Astrocyte (in vitro differentiated cells and primary cell): ENCODE results near the gene ST6GALNAC6. TPM values are rescaled to one million over a fixed set of nuclear protein-coding genes. Genes with fewer than 3 reads are reported as not detected.

Experiments
- DNase-seq: peaks from one replicate; pipeline ENCODE4 v3.0.0-alpha.2; 2010; ENCODE audit warnings: low read depth
- FAIRE-seq: peaks from 2 replicates; lab custom pipeline; 2011; peaks lifted over from hg19 to GRCh38; lab: Jason Lieb, UNC
- H2AFZ ChIP-seq: 2 replicates; pipeline ENCODE4 v1.6.0; 2012; ENCODE audit warnings: low read depth, low read length, inconsistent platforms
- H3K27ac ChIP-seq: 2 replicates; pipeline ENCODE4 v1.5.1; 2011; ENCODE audit warnings: low read depth, low read length, inconsistent platforms
- H3K27me3 ChIP-seq: 2 replicates; pipeline ENCODE4 v1.6.0; 2011; ENCODE audit warnings: low read length, inconsistent platforms; ENCODE audit not compliant: insufficient read depth
- H3K36me3 ChIP-seq: 2 replicates; pipeline ENCODE4 v1.5.1; 2011; ENCODE audit warnings: low read length, inconsistent platforms; ENCODE audit not compliant: insufficient read depth
- H3K4me1 ChIP-seq: 2 replicates; pipeline ENCODE4 v1.5.1; 2011; ENCODE audit warnings: low read length, inconsistent platforms; ENCODE audit not compliant: insufficient read depth
- H3K4me2 ChIP-seq: 2 replicates; pipeline ENCODE4 v1.6.0; 2012; ENCODE audit warnings: low read length, inconsistent platforms
- H3K4me3 ChIP-seq: 2 replicates; pipeline ENCODE4 v1.5.1; 2011; ENCODE audit warnings: low read depth, mild to moderate bottlenecking, low read length, inconsistent platforms; ENCODE audit not compliant: insufficient read depth
- H3K79me2 ChIP-seq: 2 replicates; pipeline ENCODE4 v1.6.0; 2012; ENCODE audit warnings: mild to moderate bottlenecking, low read length, inconsistent platforms; ENCODE audit not compliant: insufficient read depth
- H3K9ac ChIP-seq: 2 replicates; pipeline ENCODE4 v1.6.0; 2012; ENCODE audit warnings: mild to moderate bottlenecking, low read length, inconsistent platforms
- H3K9me3 ChIP-seq: 2 replicates; pipeline ENCODE4 v1.5.1; 2012; ENCODE audit warnings: low read depth, mild to moderate bottlenecking, low read length, inconsistent platforms; ENCODE audit not compliant: insufficient read depth
- H4K20me1 ChIP-seq: 2 replicates; pipeline ENCODE4 v1.6.0; 2012; ENCODE audit warnings: low read length, inconsistent platforms; ENCODE audit not compliant: insufficient read depth
- H3K27ac Mint-ChIP-seq: one replicate; pipeline ENCODE4 v1.8.0; 2021; ENCODE audit warnings: mild to moderate bottlenecking, mixed read lengths; ENCODE audit not compliant: unreplicated experiment
- H3K27me3 Mint-ChIP-seq: one replicate; pipeline ENCODE4 v1.8.0; 2021; ENCODE audit warnings: low read depth, mixed read lengths; ENCODE audit not compliant: unreplicated experiment
- H3K36me3 Mint-ChIP-seq: one replicate; pipeline ENCODE4 v1.8.0; 2021; ENCODE audit warnings: low read depth, mixed read lengths; ENCODE audit not compliant: unreplicated experiment
- H3K4me1 Mint-ChIP-seq: one replicate; pipeline ENCODE4 v1.8.0; 2021; ENCODE audit warnings: low read depth, mixed read lengths; ENCODE audit not compliant: unreplicated experiment
- H3K4me3 Mint-ChIP-seq: one replicate; pipeline ENCODE4 v1.8.0; 2021; ENCODE audit warnings: mild to moderate bottlenecking, moderate library complexity, mixed read lengths; ENCODE audit not compliant: unreplicated experiment
- H3K9me3 Mint-ChIP-seq: one replicate; pipeline ENCODE4 v1.8.0; 2021; ENCODE audit warnings: mild to moderate bottlenecking, mixed read lengths; ENCODE audit not compliant: unreplicated experiment
- CTCF ChIP-seq: IDR thresholded peaks from 2 replicates; pipeline ENCODE4 v1.5.1; 2011; ENCODE audit warnings: low read depth, mild to moderate bottlenecking, inconsistent platforms, low read length, moderate library complexity; ENCODE audit not compliant: insufficient read depth
- EZH2 ChIP-seq: IDR thresholded peaks from 2 replicates; pipeline ENCODE4 v1.6.1; 2012; ENCODE audit warnings: mild to moderate bottlenecking, low read length, inconsistent platforms; ENCODE audit not compliant: insufficient read depth
- total RNA-seq: library from RNA; stranded (reverse); gene quantifications from 2 replicates; pipeline ENCODE4 v1.2.1, GENCODE V29; 2021

ST6GALNAC6 gene
- total RNA-seq, 1 donor from 2014 or later: 30.4 TPM

- Histone ChIP-seq H4K20me1 (no peaks in the 10 kb centered on the region), H3K79me2 (peaks cover 14% of the 10 kb centered on the region), H3K27me3 (no peaks in the 10 kb centered on the region), H2AFZ (no peak overlapping the region), H3K27ac (no peak overlapping the region), H3K36me3 (no peaks in the 10 kb centered on the region), H3K9ac (no peak overlapping the region), H3K4me3 (no peak overlapping the region), H3K9me3 (no peaks in the 10 kb centered on the region), H3K4me1 (peaks cover 9% of the 10 kb centered on the region), H3K4me2 (no peak overlapping the region)
- no peak for TF ChIP-seq EZH2
- no peak for TF ChIP-seq CTCF
- Mint-ChIP-seq H3K4me1 (no peaks in the 10 kb centered on the region), H3K9me3 (peaks cover 5% of the 10 kb centered on the region), H3K27ac (peak overlapping the region; percentile 58), H3K4me3 (no peak overlapping the region), H3K27me3 (peaks cover 23% of the 10 kb centered on the region), H3K36me3 (no peaks in the 10 kb centered on the region)
- FAIRE-seq (no peak), DNase-seq (no peak)
Measured at GRCh38 chr9:127858041-127858512, 41.3 kb downstream of the ST6GALNAC6 start.

GRCh38 chr9:127857278-127857677, 42.1 kb downstream of the ST6GALNAC6 start:
- peaks cover 22% of the 10 kb centered on the region for H3K79me2 ChIP-seq
- DNase-seq (no peak), FAIRE-seq (no peak)
- H2AFZ ChIP-seq: no peak overlapping the region
- no peak overlapping the region for H3K9ac ChIP-seq
- H3K4me3 ChIP-seq: no peak overlapping the region
- no peaks in the 10 kb centered on the region for H4K20me1 ChIP-seq
- no peaks in the 10 kb centered on the region for H3K9me3 ChIP-seq
- no peak for TF ChIP-seq CTCF
- no peak for TF ChIP-seq EZH2
- H3K27ac ChIP-seq: no peak overlapping the region
- no peaks in the 10 kb centered on the region for H3K4me1 Mint-ChIP-seq
- peaks cover 23% of the 10 kb centered on the region for H3K27me3 Mint-ChIP-seq
- H3K27ac Mint-ChIP-seq: no peak overlapping the region
- H3K36me3 ChIP-seq: no peaks in the 10 kb centered on the region
- H3K4me1 ChIP-seq: peaks cover 14% of the 10 kb centered on the region
- no peak overlapping the region for H3K4me3 Mint-ChIP-seq
- H3K36me3 Mint-ChIP-seq: no peaks in the 10 kb centered on the region
- H3K27me3 ChIP-seq: no peaks in the 10 kb centered on the region
- no peak overlapping the region for H3K4me2 ChIP-seq
- peaks cover 5% of the 10 kb centered on the region for H3K9me3 Mint-ChIP-seq

- Mint-ChIP-seq H3K4me3 (no peak overlapping the region), H3K27me3 (peaks cover 26% of the 10 kb centered on the region), H3K9me3 (peaks cover 5% of the 10 kb centered on the region), H3K36me3 (no peaks in the 10 kb centered on the region), H3K4me1 (no peaks in the 10 kb centered on the region), H3K27ac (no peak overlapping the region)
- Histone ChIP-seq H2AFZ (no peak overlapping the region), H3K27me3 (no peaks in the 10 kb centered on the region), H3K9me3 (no peaks in the 10 kb centered on the region), H3K4me1 (peaks cover 14% of the 10 kb centered on the region), H3K79me2 (peaks cover 28% of the 10 kb centered on the region), H3K4me3 (no peak overlapping the region), H3K9ac (no peak overlapping the region), H3K27ac (no peak overlapping the region), H3K36me3 (no peaks in the 10 kb centered on the region), H3K4me2 (no peak overlapping the region), H4K20me1 (no peaks in the 10 kb centered on the region)
- no peak for TF ChIP-seq CTCF
- no peak for TF ChIP-seq EZH2
- FAIRE-seq: no peak
- no peak for DNase-seq
Measured at GRCh38 chr9:127856729-127857116, 42.7 kb downstream of the ST6GALNAC6 start.
